ENCODE results near the gene SRP9. TPM values are rescaled to one million over a fixed set of nuclear protein-coding genes. Genes with fewer than 3 reads are reported as not detected.

The SRP9 gene
- total and polyA plus RNA-seq, 9 donors = 151 to 239 (median 187) TPM

DNA sequence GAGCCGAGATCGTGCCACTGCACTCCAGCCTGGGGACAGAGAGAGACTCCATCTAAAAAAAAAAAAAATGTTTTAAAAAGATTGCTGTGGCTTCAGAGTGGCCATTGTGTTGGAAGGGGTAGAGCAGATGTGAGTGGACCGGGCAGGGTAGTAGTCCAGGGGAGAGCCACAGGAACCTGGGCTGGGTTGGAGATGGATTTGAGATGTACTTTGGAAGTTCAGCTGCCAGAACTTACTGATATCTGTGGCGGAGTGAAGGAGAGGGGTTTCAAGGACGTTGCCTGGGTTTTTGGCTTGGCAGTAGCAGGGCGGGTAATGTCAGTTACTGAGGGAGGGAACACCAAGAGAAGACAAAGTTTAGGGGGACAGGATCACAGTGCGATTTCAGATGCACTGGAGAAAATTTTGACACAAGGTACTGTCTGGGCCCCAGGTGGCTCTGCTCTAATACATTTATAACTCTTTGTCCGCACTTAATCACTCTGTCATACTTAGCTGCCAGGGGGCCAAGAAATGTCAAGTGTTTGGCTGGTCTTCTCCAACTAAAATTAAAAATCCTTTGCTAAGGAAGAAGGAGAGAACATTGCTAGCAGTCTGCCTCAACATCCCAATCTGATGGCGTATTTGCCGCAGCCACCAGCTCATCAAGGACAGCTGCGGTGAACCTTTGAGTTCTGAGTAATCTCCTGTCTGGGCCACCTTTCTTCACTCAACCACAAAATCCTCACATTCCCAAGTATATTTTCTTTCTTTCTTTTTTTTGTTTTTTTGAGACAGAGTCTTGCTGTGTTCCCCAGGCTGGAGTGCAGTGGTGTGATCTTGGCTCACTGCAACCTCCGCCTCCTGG is 41.9 kb downstream of the SRP9 start:
- peak in 2 of 5 donors; percentile 48 to 57 for DNase-seq
- H3K27ac ChIP-seq = peak overlapping the region; percentile 34 to 89
- H3K4me1 ChIP-seq (ENCODE audit: insufficient read depth) = peaks cover 72% of the 10 kb centered on the region
- H3K4me3 ChIP-seq = no peak overlapping the region
- H3K9me3 ChIP-seq = no peaks in the 10 kb centered on the region
- 22 to 29% (median 25%) methylated on average over 12 of the region's 12 CpGs for WGBS, 3 donors
- H3K27me3 ChIP-seq = no peaks in the 10 kb centered on the region
- H3K36me3 ChIP-seq = no peaks in the 10 kb centered on the region
- TF ChIP-seq, protein P1, sequence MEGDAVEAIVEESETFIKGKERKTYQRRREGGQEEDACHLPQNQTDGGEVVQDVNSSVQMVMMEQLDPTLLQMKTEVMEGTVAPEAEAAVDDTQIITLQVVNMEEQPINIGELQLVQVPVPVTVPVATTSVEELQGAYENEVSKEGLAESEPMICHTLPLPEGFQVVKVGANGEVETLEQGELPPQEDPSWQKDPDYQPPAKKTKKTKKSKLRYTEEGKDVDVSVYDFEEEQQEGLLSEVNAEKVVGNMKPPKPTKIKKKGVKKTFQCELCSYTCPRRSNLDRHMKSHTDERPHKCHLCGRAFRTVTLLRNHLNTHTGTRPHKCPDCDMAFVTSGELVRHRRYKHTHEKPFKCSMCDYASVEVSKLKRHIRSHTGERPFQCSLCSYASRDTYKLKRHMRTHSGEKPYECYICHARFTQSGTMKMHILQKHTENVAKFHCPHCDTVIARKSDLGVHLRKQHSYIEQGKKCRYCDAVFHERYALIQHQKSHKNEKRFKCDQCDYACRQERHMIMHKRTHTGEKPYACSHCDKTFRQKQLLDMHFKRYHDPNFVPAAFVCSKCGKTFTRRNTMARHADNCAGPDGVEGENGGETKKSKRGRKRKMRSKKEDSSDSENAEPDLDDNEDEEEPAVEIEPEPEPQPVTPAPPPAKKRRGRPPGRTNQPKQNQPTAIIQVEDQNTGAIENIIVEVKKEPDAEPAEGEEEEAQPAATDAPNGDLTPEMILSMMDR (IDR thresholded peaks at IDR 0.05) = no peak
- TF ChIP-seq EP300 (IDR thresholded peaks at IDR 0.05) (no peak), POLR2A (IDR thresholded peaks at IDR 0.05) (no peak)
- intact Hi-C loops (cut with DNase I) = loop anchor here in 1 of 4 donors (5.0 kb wide), 1 partner anchor 1198 kb away; no protein-coding TSS in a partner anchor

DNA sequence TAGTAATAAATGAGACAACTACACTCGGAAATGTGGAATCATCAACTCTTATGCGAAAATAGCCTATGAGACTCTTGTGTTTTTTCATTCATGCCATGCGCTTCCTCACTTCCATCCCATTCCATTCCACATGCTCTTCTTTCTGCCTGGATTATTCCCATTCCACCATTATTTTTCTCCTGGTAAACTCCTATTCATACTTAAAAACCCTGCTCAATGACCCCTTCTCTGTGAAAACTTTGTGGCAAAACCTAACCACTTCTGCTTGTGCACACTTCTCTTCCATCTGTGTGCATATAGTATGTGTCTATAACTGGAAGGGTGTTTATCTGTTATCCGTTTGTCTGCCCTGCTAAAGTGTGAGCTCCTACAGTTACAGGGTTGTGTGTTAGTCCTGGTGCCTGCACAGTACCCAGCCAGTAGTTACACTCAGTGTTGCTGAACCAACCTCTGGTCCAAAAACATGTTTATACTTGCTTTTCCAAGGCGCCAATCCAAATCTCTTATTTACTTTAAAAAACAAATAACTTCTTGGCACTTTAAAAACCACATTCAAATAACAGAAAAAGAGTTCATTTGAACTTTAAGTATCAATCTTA is 43.0 kb downstream of the SRP9 start:
- Histone ChIP-seq H3K9me3 (no peaks in the 10 kb centered on the region), H3K27ac (peak overlapping the region in 1 of 2 donors; percentile 89), H3K4me3 (no peak overlapping the region), H3K4me1 (ENCODE audit: insufficient read depth) (peaks cover 72% of the 10 kb centered on the region), H3K36me3 (no peaks in the 10 kb centered on the region), H3K27me3 (no peaks in the 10 kb centered on the region)
- DNase-seq = no peak
- 48 to 64% (median 56%) methylated on average over 5 of the region's 5 CpGs for WGBS, 3 donors
- TF ChIP-seq EP300 (IDR thresholded peaks at IDR 0.05) = no peak
- no peak for TF ChIP-seq POLR2A (IDR thresholded peaks at IDR 0.05)
- TF ChIP-seq, protein P1 (IDR thresholded peaks at IDR 0.05) = no peak
- intact Hi-C loops (cut with DNase I) = loop anchor here in 1 of 4 donors (5.0 kb wide), 1 partner anchor 1197 kb away; no protein-coding TSS in a partner anchor

DNA sequence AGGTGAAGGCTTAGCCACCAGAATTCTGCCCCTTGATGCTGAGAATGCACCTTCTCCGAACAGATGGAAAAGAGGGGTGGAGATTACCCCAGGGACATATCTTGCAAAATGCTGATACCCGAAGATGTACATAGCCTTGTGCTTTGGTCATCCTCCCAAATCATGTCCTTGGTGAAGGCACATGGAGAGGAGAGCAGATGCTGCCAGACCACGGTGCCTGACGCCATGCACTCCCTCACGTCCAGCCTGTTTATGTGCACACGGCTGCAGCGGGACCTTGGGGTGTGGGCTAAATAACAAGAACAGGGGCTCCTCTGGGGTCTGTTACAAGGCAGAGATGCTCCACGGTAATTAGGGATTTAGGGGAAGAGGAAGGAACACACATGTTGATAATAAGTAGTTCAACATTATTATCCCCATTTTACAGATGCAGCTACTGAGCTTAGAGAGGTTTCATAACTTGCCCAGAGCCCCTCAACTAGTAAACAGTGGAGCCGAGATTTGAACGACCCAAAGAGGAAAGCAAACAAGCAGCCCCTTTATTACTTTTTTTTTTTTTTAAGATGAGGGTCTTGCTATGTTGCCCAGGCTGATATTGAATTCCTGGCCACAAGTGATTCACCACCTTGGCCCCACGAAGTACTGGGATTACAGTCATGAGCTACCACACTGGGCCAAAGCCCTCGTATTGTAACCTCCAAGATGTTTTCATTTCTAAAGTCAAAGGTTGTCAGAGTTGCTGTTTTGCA is 45.2 kb downstream of the SRP9 start:
- Histone ChIP-seq H3K36me3 (no peaks in the 10 kb centered on the region), H3K27ac (peak overlapping the region; percentile 54 to 89), H3K9me3 (no peaks in the 10 kb centered on the region), H3K27me3 (no peaks in the 10 kb centered on the region), H3K4me1 (ENCODE audit: insufficient read depth) (peaks cover 65% of the 10 kb centered on the region), H3K4me3 (no peak overlapping the region)
- intact Hi-C loops (cut with DNase I) = loop anchor here in 1 of 4 donors (5.0 kb wide), 1 partner anchor 1194 kb away; no protein-coding TSS in a partner anchor
- 17 to 33% (median 28%) methylated on average over 12 of the region's 12 CpGs for WGBS, 3 donors
- TF ChIP-seq POLR2A (IDR thresholded peaks at IDR 0.05) (no peak), EP300 (IDR thresholded peaks at IDR 0.05) (no peak)
- TF ChIP-seq, protein P1 (IDR thresholded peaks at IDR 0.05) = no peak
- DNase-seq = peak in 4 of 5 donors; percentile 37 to 71 (median 56)

DNA sequence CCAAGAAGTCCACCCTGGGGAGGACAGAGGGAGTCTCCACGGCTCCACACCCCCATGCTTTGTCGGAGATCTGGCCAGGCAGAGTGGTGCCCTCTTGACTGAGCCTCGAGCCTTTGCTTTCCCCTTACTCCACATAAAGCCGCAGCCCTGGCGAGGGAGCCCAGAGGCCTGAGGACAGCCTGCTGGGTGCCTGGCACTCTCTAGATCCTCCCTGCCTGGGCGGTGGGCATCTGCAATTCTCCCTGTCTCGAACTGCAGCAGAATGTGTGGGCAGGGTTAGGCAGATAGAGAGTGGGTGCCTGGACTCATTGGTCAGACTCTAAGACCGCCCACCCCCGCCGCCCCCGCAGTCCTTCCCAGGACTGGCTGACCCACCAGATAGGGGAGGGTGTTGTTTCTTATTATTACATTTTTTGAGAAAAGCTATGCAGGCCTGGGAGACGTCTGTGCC is 46.2 kb downstream of the SRP9 start:
- Histone ChIP-seq H3K9me3 (no peaks in the 10 kb centered on the region), H3K4me3 (no peak overlapping the region), H3K4me1 (ENCODE audit: insufficient read depth) (peaks cover 58% of the 10 kb centered on the region), H3K27ac (peak overlapping the region; percentile 60 to 89), H3K27me3 (no peaks in the 10 kb centered on the region), H3K36me3 (no peaks in the 10 kb centered on the region)
- intact Hi-C loops (cut with DNase I) = loop anchor here in 1 of 4 donors (5.0 kb wide), 1 partner anchor 1193 kb away; no protein-coding TSS in a partner anchor
- peak in 4 of 5 donors; percentile 56 to 82 (median 70) for DNase-seq
- TF ChIP-seq, protein P1 (IDR thresholded peaks at IDR 0.05) = no peak
- no peak for TF ChIP-seq EP300 (IDR thresholded peaks at IDR 0.05)
- TF ChIP-seq POLR2A (IDR thresholded peaks at IDR 0.05) = no peak
- 14 to 29% (median 17%) methylated on average over 12 of the region's 12 CpGs for WGBS, 3 donors
